ENCODE measurements around the gene UAP1L1.

DNA sequence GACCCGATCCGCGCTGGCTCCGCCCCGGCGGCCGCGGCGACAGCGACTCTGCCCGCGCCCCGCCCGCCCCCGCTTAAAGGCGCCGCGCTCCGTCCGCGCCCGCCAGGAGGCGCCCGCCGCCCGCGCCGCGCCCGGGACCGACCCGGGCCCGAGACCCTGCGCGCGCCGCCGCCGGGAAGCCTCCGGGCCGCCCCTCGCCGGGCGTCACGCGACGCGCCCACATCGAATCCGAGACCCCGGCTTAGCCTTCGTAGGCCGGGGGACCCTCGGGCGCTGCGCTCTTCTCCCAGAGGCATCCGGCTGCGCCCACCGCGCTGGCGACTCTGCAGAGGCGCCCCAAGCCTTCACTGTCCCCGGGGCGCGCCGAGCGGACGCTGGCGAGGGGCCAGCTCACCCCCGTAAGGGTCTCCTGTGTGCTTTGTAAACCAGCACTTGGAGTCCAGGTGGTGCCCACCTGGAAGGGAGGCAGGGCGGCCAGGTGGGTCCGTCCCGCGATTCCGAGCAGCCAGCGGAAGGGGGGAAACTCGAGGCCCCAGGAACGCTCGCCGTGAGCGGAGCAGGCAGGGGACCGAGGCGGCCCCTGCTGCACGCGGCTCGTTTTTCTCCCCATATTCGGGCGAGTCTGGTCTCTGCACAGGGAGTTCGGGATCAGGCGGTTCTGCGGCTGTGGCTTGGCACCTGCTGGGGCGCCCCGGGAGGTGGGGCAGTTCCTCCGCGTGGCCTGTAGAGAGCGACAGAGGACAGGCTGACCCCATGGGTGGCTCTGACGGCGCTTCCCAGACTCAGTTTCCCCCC, 48.9 kb upstream of the UAP1L1 start:
- TF ChIP-seq, protein P1, sequence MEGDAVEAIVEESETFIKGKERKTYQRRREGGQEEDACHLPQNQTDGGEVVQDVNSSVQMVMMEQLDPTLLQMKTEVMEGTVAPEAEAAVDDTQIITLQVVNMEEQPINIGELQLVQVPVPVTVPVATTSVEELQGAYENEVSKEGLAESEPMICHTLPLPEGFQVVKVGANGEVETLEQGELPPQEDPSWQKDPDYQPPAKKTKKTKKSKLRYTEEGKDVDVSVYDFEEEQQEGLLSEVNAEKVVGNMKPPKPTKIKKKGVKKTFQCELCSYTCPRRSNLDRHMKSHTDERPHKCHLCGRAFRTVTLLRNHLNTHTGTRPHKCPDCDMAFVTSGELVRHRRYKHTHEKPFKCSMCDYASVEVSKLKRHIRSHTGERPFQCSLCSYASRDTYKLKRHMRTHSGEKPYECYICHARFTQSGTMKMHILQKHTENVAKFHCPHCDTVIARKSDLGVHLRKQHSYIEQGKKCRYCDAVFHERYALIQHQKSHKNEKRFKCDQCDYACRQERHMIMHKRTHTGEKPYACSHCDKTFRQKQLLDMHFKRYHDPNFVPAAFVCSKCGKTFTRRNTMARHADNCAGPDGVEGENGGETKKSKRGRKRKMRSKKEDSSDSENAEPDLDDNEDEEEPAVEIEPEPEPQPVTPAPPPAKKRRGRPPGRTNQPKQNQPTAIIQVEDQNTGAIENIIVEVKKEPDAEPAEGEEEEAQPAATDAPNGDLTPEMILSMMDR (IDR thresholded peaks at IDR 0.05; ENCODE audit: insufficient read depth, low read length, poor library complexity, severe bottlenecking) = peak; percentile 29
- TF ChIP-seq EZH2phosphoT487 (conservative IDR thresholded peaks at IDR 0.05; ENCODE audit: low read length) = no peak

All from SU-DHL-6 (cell line).